ENCODE results near the gene LGALS7.
"Not testable (repeated sequence)": the region's sequence is repeated elsewhere in the genome, so short reads cannot be mapped to it uniquely, and the experiment has no call there.

Gene LGALS7

DNA sequence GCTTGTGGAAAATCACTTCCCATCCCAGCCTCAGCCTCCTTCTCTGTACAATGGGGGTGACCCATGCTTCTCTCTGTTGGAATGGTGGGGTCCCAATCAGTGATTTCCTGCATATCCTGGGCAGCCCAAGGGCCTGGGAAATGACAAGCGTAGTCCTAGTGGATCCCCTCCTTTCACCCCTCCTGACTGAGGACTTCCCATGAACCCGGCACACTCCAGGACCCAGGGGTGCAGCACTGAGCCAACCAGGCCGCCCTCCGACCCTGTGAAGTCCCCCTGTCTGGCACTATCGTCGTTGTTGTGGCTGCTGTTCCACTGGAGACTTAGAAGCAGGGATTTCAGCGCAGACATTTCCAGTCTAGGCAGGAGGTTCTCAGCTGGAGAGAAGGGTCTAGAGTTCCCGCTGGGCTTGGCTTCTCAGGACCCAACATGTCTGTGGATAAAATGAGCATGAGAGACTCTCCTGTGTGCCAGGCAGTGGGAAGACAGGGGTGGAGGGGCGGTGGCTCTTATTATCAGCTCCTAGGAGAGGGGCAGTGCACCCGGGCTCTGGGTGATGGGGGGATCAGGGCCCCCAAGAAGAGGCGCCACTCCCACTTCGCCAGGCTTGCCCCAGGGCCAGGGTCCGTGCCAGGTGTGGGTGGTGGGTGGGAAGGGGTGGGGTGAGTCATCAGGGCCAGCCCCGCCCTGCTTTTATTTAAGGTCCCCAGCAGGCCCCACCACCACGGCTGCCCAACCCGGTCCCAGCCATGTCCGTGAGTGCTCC, 15.3 kb upstream of the LGALS7 start, which contains the start of gene LGALS7B:
LGALS7B (plus strand) TSS at position 723 of the 766 bp plus-strand sequence; CDS start at position 750, 27 bp downstream.
- Histone ChIP-seq H3K27ac (ENCODE audit: low read depth, low read length) (no peak within 1 kb of the TSS), H3K4me3 (ENCODE audit: low read depth in 1 of 2, low read length in 2 of 2) (no peak within 1 kb of the TSS), H3K9ac (ENCODE audit: low read depth in 1 of 2, low read length in 2 of 2) (no peak within 1 kb of the TSS), H3K9me3 (ENCODE audit: control insufficient read depth in 1 of 2, low read length in 2 of 2) (no peaks in the 10 kb centered on the region), H3K27me3 (ENCODE audit: control insufficient read depth in 1 of 2, insufficient read depth in 2 of 2, low read length in 2 of 2) (no peaks in the 10 kb centered on the region), H3K36me3 (ENCODE audit: control insufficient read depth in 1 of 2, insufficient read depth in 2 of 2, low read length in 2 of 2) (no peaks in the 10 kb centered on the region), H3K4me1 (ENCODE audit: control insufficient read depth in 1 of 2, insufficient read depth in 2 of 2, low read length in 2 of 2) (peaks cover 3 to 7% of the 10 kb centered on the region in 2 donors)

GRCh38 chr19:38786572-38787265, 13.4 kb upstream of the LGALS7 start:
- Histone ChIP-seq H3K9ac (ENCODE audit: low read depth in 1 of 2, low read length in 2 of 2) (no peak overlapping the region), H3K27ac (ENCODE audit: low read depth, low read length) (no peak overlapping the region), H3K27me3 (ENCODE audit: control insufficient read depth in 1 of 2, insufficient read depth in 2 of 2, low read length in 2 of 2) (no peaks in the 10 kb centered on the region), H3K4me1 (ENCODE audit: control insufficient read depth in 1 of 2, insufficient read depth in 2 of 2, low read length in 2 of 2) (peaks cover 0 to 3% of the 10 kb centered on the region in 2 donors), H3K4me3 (ENCODE audit: low read depth in 1 of 2, low read length in 2 of 2) (no peak overlapping the region), H3K9me3 (ENCODE audit: control insufficient read depth in 1 of 2, low read length in 2 of 2) (no peaks in the 10 kb centered on the region), H3K36me3 (ENCODE audit: control insufficient read depth in 1 of 2, insufficient read depth in 2 of 2, low read length in 2 of 2) (no peaks in the 10 kb centered on the region)

DNA sequence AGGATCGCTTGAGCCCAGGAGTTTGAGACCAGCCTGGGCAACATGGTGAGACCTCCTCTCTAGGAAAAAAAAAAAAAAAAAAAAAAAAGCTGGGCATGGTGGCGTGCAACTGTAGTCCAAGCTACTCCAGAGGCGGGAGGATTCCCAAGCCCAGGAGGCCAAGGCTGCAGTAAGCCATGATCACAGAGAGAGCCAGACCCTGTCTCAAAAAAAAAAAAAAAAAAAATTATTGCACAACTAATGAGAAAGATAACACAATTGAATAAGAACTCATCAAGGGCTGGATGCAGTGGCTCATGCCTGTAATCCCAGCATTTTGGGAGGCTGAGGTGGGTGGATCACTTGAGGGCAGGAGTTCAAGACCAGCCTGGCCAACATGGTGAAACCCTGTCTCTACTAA, 12.7 kb upstream of the LGALS7 start:
- H3K27me3 ChIP-seq (ENCODE audit: control insufficient read depth in 1 of 2, insufficient read depth in 2 of 2, low read length in 2 of 2); H3K9ac ChIP-seq (ENCODE audit: low read depth in 1 of 2, low read length in 2 of 2); H3K9me3 ChIP-seq (ENCODE audit: control insufficient read depth in 1 of 2, low read length in 2 of 2); H3K4me3 ChIP-seq (ENCODE audit: low read depth in 1 of 2, low read length in 2 of 2); H3K4me1 ChIP-seq (ENCODE audit: control insufficient read depth in 1 of 2, insufficient read depth in 2 of 2, low read length in 2 of 2); H3K27ac ChIP-seq (ENCODE audit: low read depth, low read length); H3K36me3 ChIP-seq (ENCODE audit: control insufficient read depth in 1 of 2, insufficient read depth in 2 of 2, low read length in 2 of 2): not testable (repeated sequence)

DNA sequence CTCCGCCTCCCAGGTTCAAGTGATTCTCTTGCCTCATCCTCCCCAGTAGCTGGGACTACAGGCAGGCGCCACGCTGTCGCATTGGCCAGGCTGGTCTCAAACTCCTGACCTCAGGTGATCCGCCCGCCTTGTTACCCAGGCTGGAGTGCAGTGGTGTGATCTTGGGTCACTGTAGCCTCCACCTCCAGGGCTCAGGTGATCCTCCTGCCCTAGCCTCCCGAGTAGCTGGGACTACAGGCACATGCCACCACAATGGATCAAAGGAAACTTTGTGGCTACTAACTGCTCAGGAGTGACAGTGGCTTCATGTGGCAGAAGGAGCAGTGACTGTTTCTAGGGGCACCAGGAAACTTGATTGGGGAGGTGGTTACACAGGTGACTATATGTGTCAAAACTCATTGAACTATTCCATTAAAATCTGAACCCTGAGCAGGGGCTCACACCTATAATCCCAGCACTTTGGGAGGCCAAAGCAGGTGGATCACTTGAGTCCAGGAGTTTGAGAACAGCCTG, 11.9 kb upstream of the LGALS7 start:
- Histone ChIP-seq H3K36me3 (ENCODE audit: control insufficient read depth in 1 of 2, insufficient read depth in 2 of 2, low read length in 2 of 2) (no peaks in the 10 kb centered on the region), H3K4me3 (ENCODE audit: low read depth in 1 of 2, low read length in 2 of 2) (no peak overlapping the region), H3K9me3 (ENCODE audit: control insufficient read depth in 1 of 2, low read length in 2 of 2) (no peaks in the 10 kb centered on the region), H3K27me3 (ENCODE audit: control insufficient read depth in 1 of 2, insufficient read depth in 2 of 2, low read length in 2 of 2) (no peaks in the 10 kb centered on the region), H3K4me1 (ENCODE audit: control insufficient read depth in 1 of 2, insufficient read depth in 2 of 2, low read length in 2 of 2) (peaks cover 0 to 3% of the 10 kb centered on the region in 2 donors), H3K27ac (ENCODE audit: low read depth, low read length) (no peak overlapping the region), H3K9ac (ENCODE audit: low read depth in 1 of 2, low read length in 2 of 2) (no peak overlapping the region)

DNA sequence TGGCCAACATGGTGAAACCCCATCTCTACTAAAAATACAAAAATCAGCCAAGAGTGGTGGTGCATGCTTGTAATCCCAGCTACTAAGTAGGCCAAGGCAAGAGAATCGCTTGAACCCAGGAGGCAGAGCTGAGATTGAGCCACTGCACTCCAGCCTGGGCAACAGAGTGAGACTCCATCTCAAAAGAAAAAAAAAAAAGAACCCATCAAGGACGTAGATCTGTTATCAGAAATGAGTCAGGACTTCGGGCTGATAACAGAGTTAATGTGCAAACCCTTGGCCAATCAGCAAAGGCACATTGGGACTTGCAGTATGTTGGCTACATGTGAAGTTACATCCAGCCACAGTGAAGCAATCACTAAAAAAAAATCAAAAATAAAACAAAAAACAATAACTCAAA, 10.9 kb upstream of the LGALS7 start:
- Histone ChIP-seq H3K4me3 (ENCODE audit: low read depth in 1 of 2, low read length in 2 of 2) (no peak overlapping the region), H3K9me3 (ENCODE audit: control insufficient read depth in 1 of 2, low read length in 2 of 2) (no peaks in the 10 kb centered on the region), H3K36me3 (ENCODE audit: control insufficient read depth in 1 of 2, insufficient read depth in 2 of 2, low read length in 2 of 2) (no peaks in the 10 kb centered on the region), H3K27ac (ENCODE audit: low read depth, low read length) (no peak overlapping the region), H3K4me1 (ENCODE audit: control insufficient read depth in 1 of 2, insufficient read depth in 2 of 2, low read length in 2 of 2) (peaks cover 0 to 3% of the 10 kb centered on the region in 2 donors), H3K27me3 (ENCODE audit: control insufficient read depth in 1 of 2, insufficient read depth in 2 of 2, low read length in 2 of 2) (no peaks in the 10 kb centered on the region), H3K9ac (ENCODE audit: low read depth in 1 of 2, low read length in 2 of 2) (no peak overlapping the region)

DNA sequence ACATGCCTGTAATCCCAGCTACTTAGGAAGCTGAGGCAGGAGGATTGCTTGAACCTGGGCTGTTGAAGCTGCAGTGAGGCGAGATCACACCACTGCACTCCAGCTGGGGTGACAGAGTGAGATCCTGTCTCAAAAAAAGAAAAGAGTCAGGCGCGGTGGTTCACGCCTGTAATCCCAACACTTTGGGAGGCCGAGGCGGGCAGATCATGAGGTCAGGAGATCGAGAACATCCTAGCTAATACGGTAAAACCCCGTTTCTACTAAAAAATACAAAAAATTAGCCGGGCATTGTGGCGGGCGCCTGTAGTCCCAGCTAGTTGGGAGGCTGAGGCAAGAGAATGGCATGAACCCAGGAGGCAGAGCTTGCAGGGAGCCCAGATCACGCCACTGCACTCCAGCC, 8.9 kb upstream of the LGALS7 start:
- not testable (repeated sequence) for H3K4me1 ChIP-seq (ENCODE audit: control insufficient read depth in 1 of 2, insufficient read depth in 2 of 2, low read length in 2 of 2); H3K27me3 ChIP-seq (ENCODE audit: control insufficient read depth in 1 of 2, insufficient read depth in 2 of 2, low read length in 2 of 2); H3K27ac ChIP-seq (ENCODE audit: low read depth, low read length)

DNA sequence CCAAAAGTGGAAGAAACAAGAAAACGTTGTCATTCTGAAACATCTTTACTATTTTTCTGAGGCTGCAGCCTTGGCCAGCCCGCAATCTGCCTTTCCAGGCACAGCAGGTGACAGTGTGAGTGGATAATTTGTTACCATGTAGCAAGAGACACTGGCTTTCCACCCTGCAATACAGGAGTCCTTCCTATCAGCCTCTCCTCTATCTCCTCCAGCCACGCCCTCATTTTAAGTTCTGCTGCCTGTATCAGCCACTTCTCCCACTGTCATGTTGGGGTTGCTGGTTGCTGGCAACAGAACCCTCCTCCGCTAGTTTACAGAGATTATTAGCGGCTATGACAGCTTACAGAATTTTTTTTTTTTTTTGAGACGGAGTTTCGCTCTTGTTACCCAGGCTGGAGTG, 7.7 kb upstream of the LGALS7 start:
- no peak overlapping the region for H3K27ac ChIP-seq (ENCODE audit: low read depth, low read length)
- H3K4me1 ChIP-seq (ENCODE audit: control insufficient read depth in 1 of 2, insufficient read depth in 2 of 2, low read length in 2 of 2) = peaks cover 0 to 3% of the 10 kb centered on the region in 2 donors
- no peaks in the 10 kb centered on the region for H3K36me3 ChIP-seq (ENCODE audit: control insufficient read depth in 1 of 2, insufficient read depth in 2 of 2, low read length in 2 of 2)
- H3K27me3 ChIP-seq (ENCODE audit: control insufficient read depth in 1 of 2, insufficient read depth in 2 of 2, low read length in 2 of 2) = no peaks in the 10 kb centered on the region
- H3K9me3 ChIP-seq (ENCODE audit: control insufficient read depth in 1 of 2, low read length in 2 of 2) = no peaks in the 10 kb centered on the region
- no peak overlapping the region for H3K9ac ChIP-seq (ENCODE audit: low read depth in 1 of 2, low read length in 2 of 2)
- H3K4me3 ChIP-seq (ENCODE audit: low read depth in 1 of 2, low read length in 2 of 2) = no peak overlapping the region

More for the DNA sequence above, 8.9 kb upstream of the LGALS7 start:
- H3K9me3 ChIP-seq (ENCODE audit: control insufficient read depth in 1 of 2, low read length in 2 of 2); H3K4me3 ChIP-seq (ENCODE audit: low read depth in 1 of 2, low read length in 2 of 2); H3K9ac ChIP-seq (ENCODE audit: low read depth in 1 of 2, low read length in 2 of 2); H3K36me3 ChIP-seq (ENCODE audit: control insufficient read depth in 1 of 2, insufficient read depth in 2 of 2, low read length in 2 of 2): not testable (repeated sequence)

GRCh38 chr19:38780443-38780842, 7.1 kb upstream of the LGALS7 start:
- Histone ChIP-seq H3K9ac (ENCODE audit: low read depth in 1 of 2, low read length in 2 of 2) (no peak overlapping the region), H3K27me3 (ENCODE audit: control insufficient read depth in 1 of 2, insufficient read depth in 2 of 2, low read length in 2 of 2) (no peaks in the 10 kb centered on the region), H3K9me3 (ENCODE audit: control insufficient read depth in 1 of 2, low read length in 2 of 2) (no peaks in the 10 kb centered on the region), H3K4me1 (ENCODE audit: control insufficient read depth in 1 of 2, insufficient read depth in 2 of 2, low read length in 2 of 2) (peaks cover 0 to 3% of the 10 kb centered on the region in 2 donors), H3K4me3 (ENCODE audit: low read depth in 1 of 2, low read length in 2 of 2) (no peak overlapping the region), H3K36me3 (ENCODE audit: control insufficient read depth in 1 of 2, insufficient read depth in 2 of 2, low read length in 2 of 2) (no peaks in the 10 kb centered on the region), H3K27ac (ENCODE audit: low read depth, low read length) (no peak overlapping the region)

DNA sequence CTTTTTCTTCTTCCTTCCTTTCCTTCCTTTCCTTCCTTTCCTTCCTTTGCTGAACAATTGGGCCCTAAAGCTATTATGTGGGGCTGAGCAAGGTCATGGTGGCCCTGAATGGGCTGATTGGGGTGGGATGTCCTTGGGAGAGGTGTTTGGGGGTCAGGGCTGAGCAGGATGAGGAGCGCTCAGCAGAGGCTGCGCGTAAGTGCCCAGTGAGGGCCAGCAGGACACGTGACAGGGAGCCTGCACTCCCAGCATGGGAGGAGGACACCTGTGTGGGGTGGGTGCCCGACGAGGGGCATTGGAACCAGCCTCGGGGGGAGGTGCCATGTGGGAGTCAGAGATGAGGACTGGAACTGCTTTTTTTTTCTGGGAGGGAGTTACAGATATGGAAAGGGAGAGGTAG, 5.4 kb upstream of the LGALS7 start:
- H3K9ac ChIP-seq (ENCODE audit: low read depth in 1 of 2, low read length in 2 of 2) = no peak overlapping the region
- no peak overlapping the region for H3K27ac ChIP-seq (ENCODE audit: low read depth, low read length)
- no peak overlapping the region for H3K4me3 ChIP-seq (ENCODE audit: low read depth in 1 of 2, low read length in 2 of 2)
- H3K27me3 ChIP-seq (ENCODE audit: control insufficient read depth in 1 of 2, insufficient read depth in 2 of 2, low read length in 2 of 2) = no peaks in the 10 kb centered on the region
- no peaks in the 10 kb centered on the region for H3K36me3 ChIP-seq (ENCODE audit: control insufficient read depth in 1 of 2, insufficient read depth in 2 of 2, low read length in 2 of 2)
- no peaks in the 10 kb centered on the region for H3K4me1 ChIP-seq (ENCODE audit: control insufficient read depth in 1 of 2, insufficient read depth in 2 of 2, low read length in 2 of 2)
- no peaks in the 10 kb centered on the region for H3K9me3 ChIP-seq (ENCODE audit: control insufficient read depth in 1 of 2, low read length in 2 of 2)

DNA sequence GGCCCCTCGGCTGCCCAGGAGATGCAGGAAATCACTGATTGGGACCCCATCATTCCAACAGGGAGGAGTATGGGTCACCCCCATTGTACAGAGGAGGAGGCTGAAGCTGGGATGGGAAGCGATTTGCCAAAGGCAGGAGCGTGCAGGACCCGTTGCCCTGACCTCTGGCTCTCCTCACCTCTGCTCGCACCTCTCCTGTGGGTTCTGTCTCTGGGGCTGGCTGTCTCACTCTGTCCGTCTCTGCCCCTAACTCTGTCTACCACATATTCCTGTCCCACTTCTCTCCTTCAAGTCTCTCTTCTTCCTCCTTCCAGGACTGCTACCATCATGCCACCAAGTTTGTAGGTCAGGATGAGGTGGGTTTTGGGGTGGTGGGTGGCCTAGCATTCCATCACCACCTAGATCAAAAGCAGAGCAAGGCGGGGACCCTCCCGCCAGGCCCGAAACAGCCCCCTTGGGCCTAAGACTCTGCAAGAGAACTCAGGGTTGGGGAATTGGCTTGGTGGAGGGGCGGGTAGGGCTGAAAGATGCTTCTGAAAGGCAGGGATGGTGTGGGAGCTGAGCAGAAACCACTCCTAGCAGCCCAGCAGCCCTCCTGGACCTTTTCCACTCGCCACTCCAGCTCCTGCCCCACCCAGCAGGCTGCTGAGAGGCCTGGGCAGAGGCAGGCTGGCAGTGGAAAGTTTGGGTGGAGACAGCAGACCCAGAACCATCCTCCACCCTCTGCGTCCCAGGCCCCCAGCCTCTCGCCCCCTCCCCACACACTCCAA, 1.0 kb upstream of the LGALS7 start:
- Histone ChIP-seq H3K27ac (ENCODE audit: low read depth, low read length) (no peak overlapping the region), H3K4me1 (ENCODE audit: control insufficient read depth in 1 of 2, insufficient read depth in 2 of 2, low read length in 2 of 2) (peaks cover 0 to 3% of the 10 kb centered on the region in 2 donors), H3K4me3 (ENCODE audit: low read depth in 1 of 2, low read length in 2 of 2) (no peak overlapping the region), H3K36me3 (ENCODE audit: control insufficient read depth in 1 of 2, insufficient read depth in 2 of 2, low read length in 2 of 2) (no peaks in the 10 kb centered on the region), H3K9ac (ENCODE audit: low read depth in 1 of 2, low read length in 2 of 2) (no peak overlapping the region), H3K9me3 (ENCODE audit: control insufficient read depth in 1 of 2, low read length in 2 of 2) (no peaks in the 10 kb centered on the region), H3K27me3 (ENCODE audit: control insufficient read depth in 1 of 2, insufficient read depth in 2 of 2, low read length in 2 of 2) (no peaks in the 10 kb centered on the region)
